NCI-H1694 (cell line): ENCODE results near the gene ATP8B1.

ENCODE experiments used
- DNase-seq: peaks from one replicate; lab custom pipeline; 2025; lab: John Stamatoyannopoulos, UW

Gene ATP8B1

DNA sequence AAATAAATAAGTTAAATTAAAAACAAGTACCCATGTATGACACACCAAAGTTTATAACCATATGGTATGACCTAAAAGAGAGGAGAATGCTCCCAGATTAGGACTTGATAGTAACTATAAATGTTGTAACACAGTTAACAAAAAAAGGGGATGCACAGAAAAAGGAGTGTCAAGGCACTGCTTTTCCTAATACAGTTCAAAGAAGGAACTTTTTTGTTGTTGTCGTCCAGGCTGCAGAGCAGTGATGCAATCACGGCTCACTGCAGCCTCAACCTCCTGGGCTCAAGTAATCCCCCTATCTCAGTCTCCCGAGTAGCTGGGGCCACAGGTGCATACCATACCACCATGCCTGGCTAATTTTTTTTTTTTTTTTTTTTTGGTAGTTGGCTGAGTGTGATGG lies 184.2 kb downstream of the ATP8B1 start:
- no peak for DNase-seq

- DNase-seq: no peak
Observed at GRCh38 chr18:57603871-57604270, 199.2 kb downstream of the ATP8B1 start.
